ENCODE data around the gene VTN.
"Not testable (repeated sequence)": the region's sequence is repeated elsewhere in the genome, so short reads cannot be mapped to it uniquely, and the experiment has no call there.

Gene VTN

DNA sequence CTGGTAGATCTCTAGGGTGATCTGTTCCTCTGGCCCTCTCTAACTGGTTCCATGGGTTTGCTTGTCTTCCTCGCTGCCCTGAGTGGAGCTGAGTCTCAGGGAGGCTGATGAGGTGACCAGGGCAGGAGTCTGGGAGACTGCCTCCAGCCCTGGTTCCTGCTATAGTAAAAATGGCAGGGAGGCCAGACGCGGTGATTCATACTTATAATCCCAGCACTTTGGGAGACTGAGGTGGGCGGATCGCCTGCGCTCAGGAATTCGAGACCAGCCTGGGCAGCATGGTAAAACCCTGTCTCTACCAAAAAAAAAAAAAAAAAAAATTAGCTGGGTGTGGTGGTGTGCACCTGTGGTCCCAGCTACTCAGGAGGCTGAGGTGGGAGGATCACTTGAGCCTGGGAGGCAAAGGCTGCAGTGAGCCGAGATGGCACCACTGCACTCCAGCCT, 31.3 kb downstream of the VTN start:
- not testable (repeated sequence) for DNase-seq

DNA sequence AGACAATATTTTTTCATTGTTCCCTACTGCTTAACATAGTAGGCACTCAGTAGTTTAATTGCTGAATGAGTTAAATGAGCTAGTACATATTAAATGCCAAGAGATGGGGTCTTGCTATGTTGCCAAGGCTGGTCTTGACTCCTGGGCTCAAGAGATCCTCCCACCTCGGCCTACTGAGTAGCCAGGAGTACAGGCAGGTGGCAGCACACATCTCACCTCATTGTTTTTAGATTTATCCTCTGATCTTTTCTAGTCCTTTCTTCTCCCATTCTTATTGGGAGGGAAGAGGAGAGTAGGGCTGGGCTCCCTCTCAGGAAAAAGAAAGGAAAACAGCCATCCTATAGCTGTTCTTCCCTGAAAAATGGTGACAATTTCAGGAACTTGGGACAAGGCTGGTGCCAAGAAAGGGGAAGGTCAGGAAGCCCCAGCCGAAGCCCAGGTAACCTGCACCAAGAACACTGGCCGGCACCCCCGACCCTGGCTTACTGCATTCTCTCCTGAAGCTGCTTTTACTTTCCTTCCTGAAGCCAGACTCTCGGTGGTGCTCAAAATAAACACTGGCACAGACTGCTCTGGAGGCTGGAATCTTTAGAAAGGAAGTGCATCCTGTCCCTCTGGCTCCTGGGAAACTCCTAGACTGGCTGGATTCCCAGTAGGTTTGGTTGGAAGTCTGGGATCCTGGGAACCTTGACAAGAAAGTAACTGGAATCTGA, 31.9 kb downstream of the VTN start:
- DNase-seq, result no peak

DNA sequence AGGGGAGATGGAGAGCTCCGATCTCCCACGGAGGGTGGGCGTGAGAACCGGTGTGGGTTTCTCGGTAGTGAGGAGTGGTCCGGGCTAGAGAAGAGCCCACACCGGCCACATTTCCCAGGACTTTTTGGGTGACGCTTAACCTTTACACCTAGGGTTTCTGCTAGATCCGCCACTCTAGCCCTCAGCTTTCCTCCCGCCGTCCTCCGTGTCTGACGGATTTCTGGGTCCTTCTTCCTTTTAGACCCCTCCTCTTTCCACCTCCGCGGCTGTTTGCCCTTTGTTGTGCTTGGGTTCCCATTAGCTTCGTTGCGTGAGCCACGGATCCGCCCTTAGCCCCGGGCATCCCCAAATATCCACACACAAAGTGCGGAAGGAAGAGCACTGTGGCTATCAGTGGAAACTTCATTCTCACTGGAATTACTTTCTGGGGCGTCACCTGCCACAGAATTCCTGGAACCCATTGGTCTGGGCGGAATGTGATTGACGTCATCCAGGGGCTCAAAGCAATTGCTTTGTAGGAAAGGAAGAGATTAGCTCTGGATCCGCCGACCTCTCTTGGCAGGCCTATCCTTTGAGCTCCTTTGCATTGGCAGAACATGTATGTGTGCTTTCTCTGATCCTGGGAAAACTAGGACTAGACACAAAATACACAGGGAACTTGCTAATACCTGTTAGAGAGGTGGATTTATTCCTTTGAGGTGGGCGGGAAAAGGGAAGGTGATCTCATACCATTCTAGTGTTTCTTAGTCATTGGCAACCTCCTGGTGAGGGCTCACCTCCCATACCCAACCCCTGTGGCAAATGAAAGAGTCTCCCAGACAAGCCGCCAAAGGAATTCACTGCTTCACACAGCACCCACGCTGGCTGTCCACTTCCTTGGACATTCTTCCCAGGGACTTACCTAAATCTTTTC, 33.9 kb downstream of the VTN start:
- no peak for DNase-seq

DNA sequence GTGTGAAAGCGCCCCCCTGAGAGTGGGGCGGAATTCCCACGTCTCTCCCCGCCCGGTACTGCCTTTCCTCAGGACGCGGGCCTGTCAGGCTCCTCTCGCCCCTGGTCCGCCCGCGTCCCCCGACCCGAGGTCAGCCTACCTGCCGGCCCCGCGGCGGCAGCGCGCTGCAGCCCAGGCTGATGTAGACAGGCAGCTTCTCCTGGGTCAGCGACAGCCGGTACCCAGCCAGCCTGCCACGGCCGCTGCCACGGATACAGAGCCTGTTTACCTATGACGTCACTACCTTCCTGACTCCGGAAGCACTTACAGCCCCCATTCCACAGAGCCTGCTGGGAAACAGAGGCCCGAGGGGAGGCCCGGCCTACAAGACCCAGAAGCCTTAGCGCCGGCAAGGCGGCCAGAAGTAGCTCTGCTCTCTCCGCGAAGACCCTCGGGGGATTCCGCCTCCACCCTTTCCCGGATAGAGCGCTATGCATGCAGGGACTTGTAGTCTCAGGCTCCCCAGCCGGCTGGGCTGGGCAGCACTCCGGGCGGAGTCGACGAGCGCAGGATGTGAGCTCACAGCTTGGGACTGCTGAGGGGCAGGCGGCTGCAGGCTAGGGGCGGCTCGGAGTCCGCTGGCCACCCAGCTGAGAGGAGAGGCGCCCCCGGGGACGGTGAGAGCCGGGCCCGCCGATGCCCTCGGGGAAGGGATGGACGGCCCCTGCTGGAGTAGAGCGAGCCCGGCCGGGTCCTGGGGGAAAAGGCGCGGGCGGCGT, 34.7 kb downstream of the VTN start, which contains the start of the genes IFT20 and TNFAIP1:
TSS of gene IFT20 (minus strand) at position 272 of the 758 bp plus-strand sequence. CDS start 3,487 bp downstream, outside the sequence.
TSS of gene TNFAIP1 (plus strand) at position 561 of the 758 bp plus-strand sequence. CDS start 3,761 bp downstream, outside the sequence.
- peak; percentile 98 for DNase-seq

DNA sequence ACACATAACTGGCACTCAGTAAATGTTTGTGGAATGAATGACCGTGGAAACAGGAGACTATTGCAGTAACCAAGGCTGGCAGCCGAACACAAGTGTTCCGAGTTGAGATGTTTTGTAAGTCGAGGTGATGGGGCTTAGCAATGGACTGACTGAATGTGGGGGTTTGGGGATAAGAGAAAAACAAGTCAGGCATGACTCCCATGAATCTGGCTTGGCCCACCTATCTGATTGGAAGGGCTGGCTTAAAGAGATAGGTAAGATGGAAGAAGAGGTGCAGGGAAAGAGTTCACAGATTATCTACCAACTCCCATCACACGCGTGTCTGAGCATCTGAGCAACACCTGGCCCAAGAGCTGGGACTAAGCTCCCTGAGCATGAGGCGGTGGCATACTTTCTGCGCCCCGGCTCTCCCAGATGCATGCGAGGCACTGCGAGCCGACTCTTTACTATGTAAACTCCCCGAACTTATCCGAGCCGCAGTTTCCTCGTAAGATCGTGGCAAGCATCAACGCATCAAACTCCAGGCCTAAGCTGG, 35.4 kb downstream of the VTN start:
- DNase-seq, result no peak

DNA sequence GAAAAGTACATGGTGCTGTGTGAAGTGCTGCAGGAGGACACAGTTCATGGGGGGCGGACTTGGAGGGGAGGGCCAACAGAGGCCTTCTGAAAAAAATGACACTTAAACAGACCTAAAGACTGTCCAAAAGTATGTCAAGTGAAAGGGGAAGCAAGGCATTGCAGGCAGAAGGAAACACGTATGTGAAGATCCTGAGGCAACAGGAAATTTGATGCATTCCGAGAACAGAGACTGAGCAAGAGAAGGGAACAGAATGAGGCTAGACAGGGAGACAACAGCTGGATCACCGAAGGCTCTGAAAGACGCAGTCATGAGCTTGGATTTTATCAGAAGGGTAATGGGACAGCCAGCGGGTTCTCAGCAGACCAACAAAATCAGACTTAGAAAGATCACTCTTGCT, 35.9 kb downstream of the VTN start:
- no peak for DNase-seq

DNA sequence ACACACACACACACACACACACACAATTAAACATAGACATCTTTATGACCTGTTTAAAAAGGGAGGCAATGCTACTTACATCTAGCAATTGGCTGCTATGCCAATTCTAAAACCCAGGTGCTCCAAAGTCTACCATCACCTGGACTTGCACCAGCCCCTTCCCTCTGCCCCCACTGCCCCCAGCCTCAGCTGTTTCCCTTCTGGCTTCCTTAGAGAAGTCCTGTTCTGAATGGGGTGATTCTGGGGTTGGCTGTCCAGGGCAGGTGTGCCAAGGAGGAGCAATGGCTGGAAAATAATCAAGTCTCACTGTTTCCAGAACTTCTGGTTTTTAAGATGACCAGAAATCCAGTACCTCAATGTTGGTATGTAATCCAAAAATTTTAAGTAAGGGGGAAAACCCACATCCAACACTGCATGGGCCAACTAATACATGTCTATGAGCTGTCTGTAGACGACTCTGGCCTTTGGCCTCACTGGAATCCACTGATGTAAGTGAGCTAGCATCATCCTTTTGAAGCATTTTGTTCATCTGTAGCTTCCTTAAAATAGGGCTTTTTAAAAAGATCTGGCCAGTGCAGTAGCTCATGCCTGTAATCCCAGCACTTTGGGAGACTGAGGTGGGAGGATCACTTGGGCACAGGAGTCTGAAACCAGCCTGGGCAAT, 36.9 kb downstream of the VTN start:
- DNase-seq, result no peak

DNA sequence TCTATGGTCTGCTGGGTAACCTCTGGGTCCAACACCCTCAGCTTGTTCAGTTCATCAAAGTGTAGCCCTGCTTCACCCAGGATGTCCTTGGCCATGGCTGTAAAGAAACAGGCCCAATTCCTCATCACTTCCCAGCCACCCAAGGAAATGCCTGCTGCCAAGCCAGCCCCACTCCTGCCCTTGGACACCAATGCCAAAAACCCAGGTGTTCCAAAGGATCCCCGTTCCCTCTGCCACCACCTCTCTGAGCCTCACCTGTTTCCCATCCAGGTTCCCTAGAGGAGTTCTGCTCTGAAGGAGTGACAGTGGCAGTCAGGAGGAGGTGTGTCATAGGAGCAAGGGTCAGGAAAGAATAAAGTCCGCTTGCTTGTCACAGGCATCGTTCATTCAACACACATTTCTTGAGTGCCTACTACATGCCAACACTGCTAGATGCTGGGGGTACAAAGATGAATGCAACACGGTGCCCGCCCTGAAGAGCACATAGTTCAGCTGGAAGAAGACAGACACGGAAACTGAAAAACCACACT, 38.2 kb downstream of the VTN start:
- no peak for DNase-seq

DNA sequence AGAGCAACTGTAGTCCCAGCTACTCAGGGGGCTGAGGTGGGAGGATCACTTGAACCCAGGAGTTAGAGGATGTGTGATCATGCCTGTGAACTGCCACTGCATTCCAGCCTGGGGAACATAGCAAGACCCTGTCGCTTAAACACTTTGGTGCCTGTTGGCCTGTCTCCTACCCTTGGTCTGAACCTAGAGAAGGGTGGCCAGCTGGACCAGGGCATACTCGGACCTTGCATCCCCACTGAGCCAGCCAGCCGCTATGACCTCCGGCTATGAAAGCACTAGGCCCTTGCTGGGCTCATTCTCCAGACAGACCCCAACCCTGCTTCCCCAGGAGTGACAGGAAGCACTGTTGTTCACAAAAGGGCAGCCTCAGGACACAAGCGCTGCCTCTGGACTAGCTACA, 39.4 kb downstream of the VTN start:
- DNase-seq, result no peak

DNA sequence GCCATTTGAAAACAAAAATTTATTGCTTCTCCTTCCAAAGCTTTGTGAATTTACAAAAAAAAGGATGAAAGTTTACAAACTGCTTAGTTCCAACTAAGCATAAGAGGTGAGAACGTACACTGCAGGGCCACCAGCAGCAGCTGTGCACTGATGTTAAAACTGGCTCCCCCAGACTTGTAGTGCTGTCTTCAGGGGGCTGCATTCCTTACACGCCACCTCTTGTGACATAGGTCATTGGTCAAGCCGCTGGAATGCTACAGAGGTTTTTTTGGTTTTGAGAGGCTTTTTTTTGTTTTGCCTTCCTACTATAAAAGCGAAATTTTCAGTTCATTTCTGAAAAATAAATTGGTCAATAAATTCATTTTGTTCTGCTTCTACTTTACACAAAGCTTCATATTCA, 41.8 kb downstream of the VTN start:
- DNase-seq, result no peak

DNA sequence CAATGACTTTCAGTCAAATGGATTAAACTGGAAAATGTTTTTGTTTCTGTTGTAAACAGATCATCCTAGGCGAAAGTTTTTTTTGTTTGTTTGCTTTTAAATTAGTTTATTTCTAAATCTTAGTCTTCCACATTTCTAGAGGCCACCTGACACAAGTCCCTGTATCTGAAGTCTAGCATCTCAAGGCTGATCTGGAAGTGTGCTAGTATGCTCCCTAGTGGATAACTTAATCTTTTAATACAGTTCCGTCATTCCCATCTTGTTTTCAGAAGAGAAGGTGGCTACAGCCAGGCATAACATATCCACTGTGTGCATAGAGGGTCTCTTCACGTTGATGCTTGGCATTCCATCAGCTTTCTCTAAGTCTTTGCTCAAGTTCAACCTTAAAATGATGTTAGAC, 42.4 kb downstream of the VTN start:
- no peak for DNase-seq

DNA sequence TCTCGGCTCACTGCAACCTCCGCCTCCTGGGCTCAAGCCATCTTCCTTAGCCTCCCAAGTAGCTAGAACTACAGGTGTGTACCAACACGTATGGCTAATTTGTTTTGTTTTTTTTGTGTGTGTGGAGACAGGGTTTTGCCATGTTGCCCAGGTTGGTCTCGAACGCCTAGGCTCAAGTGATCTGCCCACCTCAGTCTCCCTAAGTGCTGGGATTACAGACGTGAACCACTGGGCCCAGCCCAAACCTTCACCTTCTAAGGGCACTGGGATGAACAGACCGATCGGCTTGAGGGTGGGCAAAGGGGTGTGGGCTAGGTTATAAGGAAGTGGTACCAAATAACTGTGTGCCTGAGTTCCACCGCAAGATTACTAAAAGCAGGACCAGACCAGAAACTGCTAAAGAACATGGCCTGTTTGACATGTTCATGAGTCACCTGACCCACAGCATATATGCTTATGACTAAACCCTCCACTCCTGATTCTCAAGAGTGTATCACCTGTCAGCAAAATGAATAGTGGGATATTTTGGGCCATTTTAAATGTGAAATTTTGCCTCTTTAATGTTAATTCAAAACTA, 43.0 kb downstream of the VTN start:
- no peak for DNase-seq

DNA sequence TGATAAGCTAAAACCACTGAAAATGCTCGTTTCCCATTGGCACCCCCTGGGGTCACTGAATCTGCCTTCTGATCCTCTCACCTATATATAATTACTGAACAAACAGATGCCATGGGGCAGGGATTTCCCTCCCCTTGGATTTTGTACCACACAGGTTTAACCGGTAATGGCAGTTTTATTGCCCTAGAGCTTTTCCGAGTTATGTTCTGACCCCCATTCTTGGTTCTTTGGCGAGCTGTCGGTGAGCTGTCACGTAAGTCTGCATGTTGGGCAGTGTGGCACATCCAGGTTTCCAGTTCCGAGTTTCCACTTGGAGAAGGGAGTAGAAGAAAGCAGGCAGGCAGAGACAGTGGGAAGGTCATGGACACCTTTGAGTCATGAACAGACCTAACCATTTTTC, 44.0 kb downstream of the VTN start:
- no peak for DNase-seq

DNA sequence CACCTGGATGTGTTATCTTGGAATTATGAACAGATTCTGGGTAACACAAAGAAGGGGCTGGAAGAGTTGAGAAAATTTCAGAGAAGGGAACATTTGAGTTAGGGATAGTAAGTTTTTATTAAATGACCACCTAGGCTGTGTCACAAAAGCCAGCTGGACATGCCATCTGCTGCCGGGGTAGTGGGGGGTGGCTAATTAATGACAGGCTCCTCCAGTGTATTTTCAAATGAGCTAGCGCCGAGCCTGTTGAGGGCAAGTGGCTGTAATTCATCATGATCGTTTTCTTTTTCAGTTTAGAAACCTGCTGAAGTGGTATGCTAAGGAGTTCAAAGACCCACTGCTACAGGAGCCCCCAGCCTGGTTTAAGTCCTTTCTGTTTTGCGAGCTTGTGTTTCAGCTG, 44.9 kb downstream of the VTN start:
- DNase-seq, result no peak

DNA sequence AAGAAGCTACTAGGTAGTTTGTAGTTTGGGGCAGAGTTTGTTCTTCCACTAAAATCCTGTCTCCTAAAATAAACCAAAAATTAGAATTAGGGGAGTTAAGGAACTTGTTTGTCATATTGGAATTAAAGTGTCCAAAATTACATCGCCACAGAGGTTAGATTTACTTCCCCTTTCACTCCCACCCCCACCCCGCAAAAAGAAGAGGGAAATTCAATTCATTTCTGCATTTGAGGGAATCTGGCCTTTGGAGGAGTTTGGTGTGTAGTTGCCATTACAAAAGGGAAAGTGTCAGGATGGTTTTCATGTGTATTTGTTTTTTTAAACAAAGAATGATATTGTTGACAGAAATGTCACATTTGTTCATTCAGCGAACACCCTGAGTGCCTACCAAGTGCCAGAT, 45.3 kb downstream of the VTN start:
- DNase-seq, result no peak

DNA sequence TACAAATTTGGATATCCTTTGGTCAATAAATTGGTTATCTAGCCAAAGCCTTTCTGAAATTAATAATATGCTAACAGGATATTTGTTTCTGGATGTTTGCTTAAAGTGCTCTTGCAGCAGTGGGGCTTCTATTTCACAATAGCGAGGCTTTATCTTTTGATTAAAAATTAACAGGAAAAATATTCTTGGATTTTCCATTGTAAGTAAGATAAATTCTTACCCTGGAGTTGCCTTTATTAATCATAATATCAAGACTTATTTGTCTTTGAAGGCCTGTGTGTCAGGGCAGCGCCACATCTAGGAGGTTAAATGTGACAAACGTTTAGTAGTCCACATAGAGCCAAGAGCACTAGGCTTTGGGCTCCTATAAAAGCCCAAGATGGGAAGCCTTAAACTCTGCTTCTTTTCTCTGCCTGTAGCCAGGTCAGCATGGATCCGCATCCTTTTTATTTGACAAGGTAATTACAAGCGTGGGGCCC, 45.8 kb downstream of the VTN start:
- DNase-seq, result no peak

DNA sequence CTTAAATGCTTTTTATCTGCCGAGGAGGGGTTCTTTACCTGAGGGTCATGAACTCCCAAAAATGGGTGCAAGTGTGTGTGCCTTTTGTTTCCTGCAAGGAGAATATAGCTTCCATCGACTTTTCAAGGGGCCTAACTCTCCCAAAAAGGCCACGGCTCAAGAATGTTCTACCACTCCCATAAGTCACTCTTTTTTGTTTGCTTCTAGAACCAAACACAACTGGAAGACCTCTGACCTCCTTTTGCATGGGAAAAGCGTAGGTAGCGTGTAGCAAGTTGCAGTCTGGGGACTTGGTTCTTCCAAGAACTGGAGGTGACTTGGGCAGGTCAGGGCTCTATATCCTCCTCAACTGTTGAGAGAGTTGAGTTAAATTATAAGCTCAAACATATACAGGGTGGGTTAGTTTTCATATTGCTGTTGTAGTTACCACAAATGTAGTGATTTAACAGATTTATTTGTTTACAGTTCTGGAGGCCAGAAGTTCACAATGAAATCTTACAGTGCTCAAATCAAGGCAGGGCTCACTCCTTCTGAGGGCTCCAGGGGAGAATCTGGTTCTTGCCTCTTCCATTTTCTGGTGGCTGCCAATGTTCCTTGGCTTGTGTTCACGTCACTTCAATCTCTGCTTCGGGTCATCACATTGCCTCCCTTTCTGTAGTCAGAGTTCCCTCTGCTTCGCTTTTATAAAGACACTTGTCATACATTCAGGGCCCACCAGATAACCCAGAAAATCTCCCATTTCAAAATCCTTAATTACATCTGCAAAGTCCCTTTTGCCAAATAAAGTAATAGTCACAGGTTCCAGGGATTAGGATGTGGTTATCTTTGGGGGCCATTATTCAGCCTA, 49.7 kb downstream of the VTN start:
- no peak for DNase-seq

DNA sequence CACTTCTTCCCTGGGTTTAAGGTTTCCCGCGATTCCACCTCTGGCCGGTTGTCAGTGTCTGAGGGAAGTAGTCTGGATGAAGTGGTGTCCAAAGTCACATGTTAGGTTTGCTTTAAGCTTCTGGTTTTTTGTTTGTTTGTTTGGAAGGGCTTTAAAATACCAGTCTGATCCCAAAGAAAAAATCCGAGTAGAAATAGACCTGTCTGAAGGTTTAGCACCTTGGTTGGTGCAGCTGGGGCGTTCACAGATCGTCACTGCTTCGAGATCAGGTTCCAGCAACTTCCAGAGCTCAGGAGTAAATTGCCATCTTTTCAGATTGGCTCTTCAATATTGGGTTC, 50.5 kb downstream of the VTN start:
- DNase-seq, result no peak

DNA sequence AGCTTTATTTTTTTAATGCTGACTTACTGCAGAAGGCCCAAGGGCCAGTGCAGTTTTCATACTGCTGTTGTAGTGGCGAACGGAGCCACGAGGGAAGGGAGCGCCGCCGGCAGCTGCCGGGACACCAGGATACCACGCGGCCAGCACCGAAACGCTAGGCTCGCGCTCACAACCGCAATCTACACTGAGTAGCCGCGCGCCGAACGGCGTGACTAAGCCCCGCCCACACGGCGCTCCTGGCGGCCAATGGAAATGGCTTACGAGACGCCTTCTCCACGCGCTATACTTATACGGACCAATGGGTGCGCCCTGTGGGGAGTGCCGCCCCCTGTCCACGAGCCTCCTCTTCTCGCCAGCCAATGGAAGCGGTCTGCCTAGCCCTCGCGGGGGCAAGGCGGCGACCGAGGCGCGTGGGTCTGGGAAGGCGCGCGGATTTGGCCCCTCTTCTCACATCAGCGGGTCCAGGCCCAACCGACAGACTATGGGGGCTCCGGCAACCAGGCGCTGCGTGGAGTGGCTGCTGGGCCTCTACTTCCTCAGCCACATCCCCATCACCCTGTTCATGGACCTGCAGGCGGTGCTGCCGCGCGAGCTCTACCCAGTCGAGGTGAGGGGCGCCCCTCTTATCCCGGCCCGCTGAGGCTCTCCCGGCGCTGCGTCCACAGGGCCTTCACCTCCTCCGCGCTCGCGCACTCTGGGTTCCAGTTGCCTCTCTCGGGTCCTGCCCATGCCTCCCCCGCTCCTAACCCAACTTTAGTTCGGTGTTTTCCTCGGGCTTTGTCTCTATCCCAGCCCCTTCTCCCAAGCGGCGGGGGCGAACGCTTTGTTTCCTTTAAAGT, 51.1 kb downstream of the VTN start, which contains the start of gene TMEM97:
TSS of gene TMEM97 (plus strand) at position 442 of the 839 bp plus-strand sequence. CDS start at position 482, 40 bp downstream.
- DNase-seq, result peak; percentile 92
